HEK293 (cell line): Measurements from ENCODE around the gene TIGAR.
A peak's percentile ranks its signal among the peaks of the same experiment; 100 is the strongest.

Experiments used
- CTCF ChIA-PET: fragments of 350-600 bp; formaldehyde crosslinking; extraction: SDS; loops from one replicate; lab custom pipeline; 2021; ENCODE audit warnings: antibody characterized with exemption; lab: Yijun Ruan, JAX
- POLR2A ChIA-PET: fragments of 300-600 bp; formaldehyde crosslinking; extraction: SDS; loops from one replicate; lab custom pipeline; 2020; ENCODE audit warnings: antibody characterized with exemption, inconsistent platforms; lab: Yijun Ruan, JAX
- H3K27ac ChIP-seq: fragments of 200-500 bp; sonication (Bioruptor generic); 2 replicates; pipeline ENCODE4 v1.5.1; 2014; ENCODE audit warnings: low read depth, low read length, control low read depth, inconsistent platforms; ENCODE audit errors: extremely low read depth
- H3K36me3 ChIP-seq, 2 experiments: fragments of 200-500 bp in 1 of 2; sonication (Bioruptor generic) in 1 of 2; 1 replicate in 1 of 2; 2 replicates in 1 of 2; pipeline ENCODE4 v1.5.1; 2014 to 2017; ENCODE audit warnings: inconsistent platforms in 2 of 2, low read length in 2 of 2; ENCODE audit not compliant: control insufficient read depth in 2 of 2, insufficient read depth in 1 of 2
- H3K4me1 ChIP-seq: fragments of 200-500 bp; sonication (Bioruptor generic); 2 replicates; pipeline ENCODE4 v1.5.1; 2014; ENCODE audit warnings: mild to moderate bottlenecking, low read length, inconsistent platforms; ENCODE audit not compliant: control insufficient read depth, insufficient read depth
- H3K4me3 ChIP-seq: 2 replicates; pipeline ENCODE4 v1.5.1; 2011; ENCODE audit warnings: low read depth, mild to moderate bottlenecking, control low read depth, low read length, moderate library complexity
- H3K9me3 ChIP-seq: fragments of 200-500 bp; sonication (Bioruptor generic); 2 replicates; pipeline ENCODE4 v1.5.1; 2014; ENCODE audit warnings: low read depth, low read length, inconsistent platforms; ENCODE audit not compliant: control insufficient read depth, insufficient read depth
- EGR2 ChIP-seq: fragments of 450-650 bp; formaldehyde crosslinking; IDR thresholded peaks from 2 replicates; pipeline ENCODE4 v1.5.1; 2016; ENCODE audit warnings: low read depth, missing biosample characterization, missing genetic modification characterization
- GLIS1 ChIP-seq: fragments of 450-650 bp; formaldehyde crosslinking; IDR thresholded peaks from 2 replicates; pipeline ENCODE4 v1.5.1; 2016; ENCODE audit warnings: missing biosample characterization, missing genetic modification characterization
- KLF1 ChIP-seq: fragments of 450-650 bp; formaldehyde crosslinking; IDR thresholded peaks from 2 replicates; pipeline ENCODE4 v1.5.1; 2016; ENCODE audit warnings: missing biosample characterization, missing genetic modification characterization
- MEIS1 ChIP-seq: sonication (generic); formaldehyde crosslinking; IDR thresholded peaks from 2 replicates; pipeline ENCODE4 v1.8.1; 2022; ENCODE audit warnings: missing genetic modification reagents, mild to moderate bottlenecking, borderline replicate concordance
- YY2 ChIP-seq: fragments of 450-650 bp; formaldehyde crosslinking; IDR thresholded peaks from 2 replicates; pipeline ENCODE4 v1.5.1; 2016; ENCODE audit warnings: missing biosample characterization, missing genetic modification characterization
- ZFHX2 ChIP-seq: fragments of 450-650 bp; formaldehyde crosslinking; conservative IDR thresholded peaks from 2 replicates; pipeline ENCODE4 v1.5.1; 2016; ENCODE audit warnings: missing biosample characterization, missing genetic modification characterization
- ZNF146 ChIP-seq: fragments of 450-650 bp; formaldehyde crosslinking; IDR thresholded peaks from 2 replicates; pipeline ENCODE4 v1.5.1; 2016; ENCODE audit warnings: missing biosample characterization, missing genetic modification characterization
- ZNF155 ChIP-seq: fragments of 450-650 bp; formaldehyde crosslinking; IDR thresholded peaks from 2 replicates; pipeline ENCODE4 v1.5.1; 2016; ENCODE audit warnings: missing biosample characterization, missing genetic modification characterization
- ZNF202 ChIP-seq: fragments of 450-650 bp; formaldehyde crosslinking; IDR thresholded peaks from 2 replicates; pipeline ENCODE4 v1.5.1; 2016; ENCODE audit warnings: missing biosample characterization, missing genetic modification characterization, borderline replicate concordance
- ZNF354C ChIP-seq: fragments of 450-650 bp; formaldehyde crosslinking; IDR thresholded peaks from 2 replicates; pipeline ENCODE4 v1.5.1; 2016; ENCODE audit warnings: missing biosample characterization, missing genetic modification characterization, low read depth, borderline replicate concordance
- ZNF37A ChIP-seq: fragments of 450-650 bp; IDR thresholded peaks from 2 replicates; pipeline ENCODE4 v1.5.1; 2018; ENCODE audit warnings: missing biosample characterization, missing genetic modification characterization
- ZNF391 ChIP-seq: fragments of 450-650 bp; formaldehyde crosslinking; IDR thresholded peaks from 2 replicates; pipeline ENCODE4 v1.5.1; 2016; ENCODE audit warnings: low read depth, missing biosample characterization, missing genetic modification characterization, borderline replicate concordance
- ZNF433 ChIP-seq: fragments of 450-650 bp; formaldehyde crosslinking; IDR thresholded peaks from 2 replicates; pipeline ENCODE4 v1.5.1; 2016; ENCODE audit warnings: missing biosample characterization, missing genetic modification characterization, low read depth
- ZNF555 ChIP-seq: fragments of 450-650 bp; formaldehyde crosslinking; conservative IDR thresholded peaks from 2 replicates; pipeline ENCODE4 v1.5.1; 2017; ENCODE audit warnings: missing biosample characterization, mild to moderate bottlenecking, missing genetic modification characterization, inconsistent platforms
- ZNF560 ChIP-seq: fragments of 450-650 bp; formaldehyde crosslinking; IDR thresholded peaks from 2 replicates; pipeline ENCODE4 v1.5.1; 2017; ENCODE audit warnings: missing biosample characterization, missing genetic modification characterization, borderline replicate concordance
- ZNF610 ChIP-seq: fragments of 450-650 bp; formaldehyde crosslinking; IDR thresholded peaks from 2 replicates; pipeline ENCODE4 v1.5.1; 2016; ENCODE audit warnings: missing biosample characterization, missing genetic modification characterization, borderline replicate concordance
- ZNF624 ChIP-seq: fragments of 450-650 bp; formaldehyde crosslinking; IDR thresholded peaks from 2 replicates; pipeline ENCODE4 v1.5.1; 2017; ENCODE audit warnings: missing biosample characterization, missing genetic modification characterization
- ZNF785 ChIP-seq: fragments of 450-650 bp; formaldehyde crosslinking; IDR thresholded peaks from 2 replicates; pipeline ENCODE4 v1.5.1; 2016; ENCODE audit warnings: missing biosample characterization, missing genetic modification characterization
- ZSCAN16 ChIP-seq: fragments of 450-650 bp; formaldehyde crosslinking; IDR thresholded peaks from 2 replicates; pipeline ENCODE4 v1.5.1; 2016; ENCODE audit warnings: missing biosample characterization, missing genetic modification characterization
- TF ChIP-seq, protein P1 (sequence below): fragments of 450-650 bp; formaldehyde crosslinking; IDR thresholded peaks from 2 replicates; pipeline ENCODE4 v1.5.1; 2016; ENCODE audit warnings: missing biosample characterization, missing genetic modification characterization
- TF ChIP-seq, protein P2 (sequence below): fragments of 450-650 bp; formaldehyde crosslinking; IDR thresholded peaks from 2 replicates; pipeline ENCODE4 v1.5.1; 2016; ENCODE audit warnings: missing biosample characterization, missing genetic modification characterization

The TIGAR gene

DNA sequence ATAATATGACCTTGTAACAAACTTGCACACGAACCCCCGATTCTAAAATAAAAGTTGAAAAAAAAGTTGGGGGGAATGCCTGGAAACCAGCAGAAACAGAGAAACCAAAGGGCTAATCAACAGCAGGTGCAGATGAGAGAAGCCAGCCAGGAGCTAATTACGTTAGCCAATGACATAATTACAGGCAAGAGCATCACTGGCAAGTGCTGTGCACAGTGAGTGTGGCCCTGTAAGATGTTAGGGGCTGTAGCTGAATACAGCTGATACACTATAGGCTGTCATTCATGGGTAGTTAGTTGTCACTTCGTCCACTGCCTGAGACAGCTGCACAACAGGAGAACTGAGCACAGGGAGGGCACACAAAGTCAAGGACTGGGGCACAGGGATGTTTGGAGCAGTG is 65.8 kb downstream of the TIGAR start:
- no peaks in the 10 kb centered on the region for H3K9me3 ChIP-seq
- POLR2A ChIA-PET: no interaction called here
- TF ChIP-seq ZNF155 (tag by site-specific recombination) (no peak), MEIS1 (CRISPR knock-in tag) (no peak), YY2 (no peak), GLIS1 (tag by site-specific recombination) (no peak), ZNF146 (tag by site-specific recombination) (no peak), ZNF785 (tag by site-specific recombination) (no peak), ZSCAN16 (tag by site-specific recombination) (no peak)
- TF ChIP-seq, protein P1, sequence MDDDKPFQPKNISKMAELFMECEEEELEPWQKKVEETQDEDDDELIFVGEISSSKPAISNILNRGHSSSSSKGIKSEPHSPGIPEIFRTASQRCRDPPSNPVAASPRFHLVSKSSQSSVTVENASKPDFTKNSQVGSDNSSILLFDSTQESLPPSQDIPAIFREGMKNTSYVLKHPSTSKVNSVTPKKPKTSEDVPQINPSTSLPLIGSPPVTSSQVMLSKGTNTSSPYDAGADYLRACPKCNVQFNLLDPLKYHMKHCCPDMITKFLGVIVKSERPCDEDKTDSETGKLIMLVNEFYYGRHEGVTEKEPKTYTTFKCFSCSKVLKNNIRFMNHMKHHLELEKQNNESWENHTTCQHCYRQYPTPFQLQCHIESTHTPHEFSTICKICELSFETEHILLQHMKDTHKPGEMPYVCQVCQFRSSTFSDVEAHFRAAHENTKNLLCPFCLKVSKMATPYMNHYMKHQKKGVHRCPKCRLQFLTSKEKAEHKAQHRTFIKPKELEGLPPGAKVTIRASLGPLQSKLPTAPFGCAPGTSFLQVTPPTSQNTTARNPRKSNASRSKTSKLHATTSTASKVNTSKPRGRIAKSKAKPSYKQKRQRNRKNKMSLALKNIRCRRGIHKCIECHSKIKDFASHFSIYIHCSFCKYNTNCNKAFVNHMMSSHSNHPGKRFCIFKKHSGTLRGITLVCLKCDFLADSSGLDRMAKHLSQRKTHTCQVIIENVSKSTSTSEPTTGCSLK (tag by site-specific recombination): no peak
- TF ChIP-seq, all 188 proteins: peak for 0
- Histone ChIP-seq H3K27ac (no peak overlapping the region), H3K4me1 (no peaks in the 10 kb centered on the region), H3K4me3 (no peak overlapping the region), H3K36me3 (no peaks in the 10 kb centered on the region)
- CTCF ChIA-PET: no interaction called here

DNA sequence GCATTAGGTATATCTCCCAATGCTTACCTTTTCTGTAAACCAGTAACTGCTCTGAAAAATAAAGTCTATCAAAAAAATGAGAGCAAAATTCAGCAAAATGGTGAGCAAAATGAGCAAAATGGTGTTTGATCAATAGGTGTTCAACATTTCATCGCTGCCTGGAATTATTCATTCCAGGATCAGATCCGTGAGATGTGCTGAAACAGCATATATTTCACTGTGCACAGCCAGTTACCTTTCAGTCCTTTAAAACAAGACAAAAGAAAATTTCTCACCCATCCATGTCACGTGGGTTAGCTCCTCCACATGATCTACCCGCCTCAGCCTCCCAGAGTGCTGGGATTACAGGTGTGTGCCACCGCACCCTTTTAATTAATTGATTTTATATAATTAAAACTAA is 66.6 kb downstream of the TIGAR start:
- H3K36me3 ChIP-seq: no peaks in the 10 kb centered on the region
- no peak overlapping the region for H3K4me3 ChIP-seq
- H3K4me1 ChIP-seq: no peaks in the 10 kb centered on the region
- H3K27ac ChIP-seq: no peak overlapping the region
- CTCF ChIA-PET: interaction anchor here (1.2 kb wide), 1 partner anchor 10 kb away, joined by 3 read pairs; no protein-coding TSS in a partner anchor
- POLR2A ChIA-PET: no interaction called here
- H3K9me3 ChIP-seq: no peaks in the 10 kb centered on the region
- TF ChIP-seq ZNF433 (tag by site-specific recombination): no peak

DNA sequence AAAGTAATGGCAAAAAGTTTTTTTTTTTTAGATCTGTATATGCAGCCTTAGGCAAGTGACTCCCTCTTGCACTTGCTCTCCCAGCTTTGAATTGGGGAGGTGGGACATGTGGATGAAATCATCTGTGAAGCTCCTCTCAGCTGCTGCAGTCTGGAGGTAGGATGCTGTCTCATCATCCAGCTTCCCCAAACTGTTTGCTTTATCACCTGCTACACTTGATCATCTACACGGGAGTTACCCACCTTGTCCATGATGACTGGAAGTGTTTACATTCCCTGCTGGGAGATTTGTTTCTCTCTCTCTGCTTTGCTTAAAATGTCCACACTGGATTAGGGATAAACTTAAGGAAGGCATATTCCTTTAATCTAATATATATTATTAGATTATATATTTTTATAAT is 67.0 kb downstream of the TIGAR start:
- no peaks in the 10 kb centered on the region for H3K36me3 ChIP-seq
- CTCF ChIA-PET: interaction anchor here (1.2 kb wide), 1 partner anchor 10 kb away, joined by 3 read pairs; no protein-coding TSS in a partner anchor
- TF ChIP-seq, protein P2, sequence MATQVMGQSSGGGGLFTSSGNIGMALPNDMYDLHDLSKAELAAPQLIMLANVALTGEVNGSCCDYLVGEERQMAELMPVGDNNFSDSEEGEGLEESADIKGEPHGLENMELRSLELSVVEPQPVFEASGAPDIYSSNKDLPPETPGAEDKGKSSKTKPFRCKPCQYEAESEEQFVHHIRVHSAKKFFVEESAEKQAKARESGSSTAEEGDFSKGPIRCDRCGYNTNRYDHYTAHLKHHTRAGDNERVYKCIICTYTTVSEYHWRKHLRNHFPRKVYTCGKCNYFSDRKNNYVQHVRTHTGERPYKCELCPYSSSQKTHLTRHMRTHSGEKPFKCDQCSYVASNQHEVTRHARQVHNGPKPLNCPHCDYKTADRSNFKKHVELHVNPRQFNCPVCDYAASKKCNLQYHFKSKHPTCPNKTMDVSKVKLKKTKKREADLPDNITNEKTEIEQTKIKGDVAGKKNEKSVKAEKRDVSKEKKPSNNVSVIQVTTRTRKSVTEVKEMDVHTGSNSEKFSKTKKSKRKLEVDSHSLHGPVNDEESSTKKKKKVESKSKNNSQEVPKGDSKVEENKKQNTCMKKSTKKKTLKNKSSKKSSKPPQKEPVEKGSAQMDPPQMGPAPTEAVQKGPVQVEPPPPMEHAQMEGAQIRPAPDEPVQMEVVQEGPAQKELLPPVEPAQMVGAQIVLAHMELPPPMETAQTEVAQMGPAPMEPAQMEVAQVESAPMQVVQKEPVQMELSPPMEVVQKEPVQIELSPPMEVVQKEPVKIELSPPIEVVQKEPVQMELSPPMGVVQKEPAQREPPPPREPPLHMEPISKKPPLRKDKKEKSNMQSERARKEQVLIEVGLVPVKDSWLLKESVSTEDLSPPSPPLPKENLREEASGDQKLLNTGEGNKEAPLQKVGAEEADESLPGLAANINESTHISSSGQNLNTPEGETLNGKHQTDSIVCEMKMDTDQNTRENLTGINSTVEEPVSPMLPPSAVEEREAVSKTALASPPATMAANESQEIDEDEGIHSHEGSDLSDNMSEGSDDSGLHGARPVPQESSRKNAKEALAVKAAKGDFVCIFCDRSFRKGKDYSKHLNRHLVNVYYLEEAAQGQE (tag by site-specific recombination): no peak
- TF ChIP-seq, all 188 proteins: peak for 0

DNA sequence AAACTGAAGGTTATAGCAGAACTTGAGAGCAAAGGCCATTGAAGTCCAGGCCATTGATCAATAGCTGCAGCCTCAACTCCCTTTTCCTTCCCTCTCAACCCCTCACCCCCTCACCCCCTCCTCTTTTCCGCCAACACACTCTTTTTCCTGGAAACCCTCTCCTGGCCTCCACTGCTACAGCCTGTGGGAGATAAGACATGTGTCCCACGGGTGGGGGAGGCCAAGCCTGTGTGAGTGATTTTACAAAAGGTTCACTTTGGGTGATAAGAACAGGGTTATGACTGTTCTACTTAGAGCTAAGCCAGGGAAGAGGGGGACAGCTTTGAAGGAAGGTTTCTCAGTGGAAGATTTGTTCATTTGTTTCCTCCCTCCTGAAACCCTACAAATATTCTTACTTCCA is 67.6 kb downstream of the TIGAR start:
- Histone ChIP-seq H3K4me1 (no peaks in the 10 kb centered on the region), H3K27ac (no peak overlapping the region), H3K36me3 (no peaks in the 10 kb centered on the region), H3K4me3 (no peak overlapping the region), H3K9me3 (no peaks in the 10 kb centered on the region)
- POLR2A ChIA-PET: no interaction called here
- CTCF ChIA-PET: interaction anchor here (1.2 kb wide), 1 partner anchor 11 kb away, joined by 3 read pairs; no protein-coding TSS in a partner anchor
- no peak for TF ChIP-seq ZNF37A (tag by site-specific recombination)
- no peak for TF ChIP-seq ZNF610
- TF ChIP-seq ZFHX2 (tag by site-specific recombination): 0 out of 2 replicates have a peak, but pooled peaks have one; percentile 10
- no peak for TF ChIP-seq ZNF624 (tag by site-specific recombination)
- TF ChIP-seq ZNF354C (tag by site-specific recombination): no peak
- TF ChIP-seq ZNF391: no peak
- TF ChIP-seq ZNF202: no peak
- TF ChIP-seq ZNF560 (tag by site-specific recombination): no peak
- TF ChIP-seq EGR2 (tag by site-specific recombination): 0 out of 2 replicates have a peak, but pooled peaks have one; percentile 27
- TF ChIP-seq ZNF555: no peak
- no peak for TF ChIP-seq KLF1 (tag by site-specific recombination)

More for the DNA sequence above, 67.0 kb downstream of the TIGAR start:
- POLR2A ChIA-PET: no interaction called here
- no peak overlapping the region for H3K27ac ChIP-seq
- no peaks in the 10 kb centered on the region for H3K9me3 ChIP-seq
- H3K4me3 ChIP-seq: no peak overlapping the region
- no peaks in the 10 kb centered on the region for H3K4me1 ChIP-seq
